GM23248 (cell line): ENCODE measurements around the gene ZNF787.

Source experiments
- EZH2 ChIP-seq: fragments of 200-600 bp; sonication (generic); IDR thresholded peaks from 2 replicates; pipeline ENCODE4 v1.6.1; 2018; ENCODE audit warnings: antibody characterized with exemption, mild to moderate bottlenecking; ENCODE audit not compliant: insufficient read depth, poor library complexity, severe bottlenecking
- EZH2phosphoT487 ChIP-seq: fragments of 200-600 bp; sonication (generic); IDR thresholded peaks from 2 replicates; pipeline ENCODE4 v1.6.1; 2018; ENCODE audit warnings: antibody characterized with exemption, moderate library complexity, mild to moderate bottlenecking, low read depth; ENCODE audit not compliant: insufficient read depth

DNA sequence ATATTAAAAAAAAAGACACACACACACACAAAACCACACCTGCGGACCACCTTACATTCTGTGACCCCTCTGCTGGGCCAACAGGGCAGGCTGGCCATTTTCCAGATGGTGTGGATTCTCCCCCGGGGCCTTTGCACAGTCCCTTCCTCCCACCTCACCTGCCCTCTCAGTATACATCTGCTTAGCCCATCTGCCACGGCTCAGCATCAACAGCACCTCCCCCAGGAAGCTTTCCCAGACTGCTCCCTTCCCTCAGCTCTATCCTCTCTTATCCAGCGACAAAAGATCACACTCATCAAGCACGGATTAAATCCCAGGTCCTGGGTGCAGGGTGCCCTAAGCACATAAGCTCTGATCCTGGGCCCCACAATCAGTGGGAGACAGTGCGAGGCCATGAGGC lies 4.5 kb downstream of the ZNF787 start:
- TF ChIP-seq EZH2 (no peak), EZH2phosphoT487 (no peak)
